SK-N-SH (cell line): Measurements from ENCODE around the gene ODAD3. TPM values are rescaled to one million over a fixed set of nuclear protein-coding genes. Genes with fewer than 3 reads are reported as not detected.

Source experiments
- CTCF ChIA-PET: fragments of 300-600, 350-600 bp; formaldehyde crosslinking; extraction: SDS; loops from one replicate; lab custom pipeline; 2021; lab: Yijun Ruan, JAX
- POLR2A ChIA-PET: fragments of 350-600 bp; sonication (Branson Sonifier 250); formaldehyde crosslinking; extraction: SDS; loops from one replicate; lab custom pipeline; 2020; ENCODE audit warnings: antibody characterized with exemption, inconsistent platforms; lab: Yijun Ruan, JAX
- DNase-seq: peaks from one replicate; pipeline ENCODE4 v3.0.0; 2012
- H2AFZ ChIP-seq: fragments of 200-600 bp; sonication (generic); 2 replicates; pipeline ENCODE4 v1.8.1; 2016; ENCODE audit warnings: antibody characterized with exemption, mild to moderate bottlenecking, low read depth
- H3F3A ChIP-seq: fragments of 200-600 bp; sonication (generic); replicated peaks from 2 replicates; pipeline ENCODE3; 2016; ENCODE audit warnings: antibody characterized with exemption, mild to moderate bottlenecking; ENCODE audit not compliant: insufficient read depth
- H3K27ac ChIP-seq, 2 experiments: fragments of 200-500 bp in 1 of 2; fragments of 200-600 bp in 1 of 2; sonication (Bioruptor generic) in 1 of 2; sonication (generic), shearing (Covaris generic) in 1 of 2; 2 replicates each; pipeline versions ENCODE4 v1.5.1 to v1.6.1; 2014 to 2016; ENCODE audit warnings: low read depth in 2 of 2, inconsistent platforms in 1 of 2, low read length in 1 of 2, mild to moderate bottlenecking in 1 of 2, mixed read lengths in 1 of 2
- H3K27me3 ChIP-seq: fragments of 200-600 bp; sonication (generic), shearing (Covaris generic); 2 replicates; pipeline ENCODE4 v1.6.1; 2016; ENCODE audit warnings: mixed run types; ENCODE audit not compliant: insufficient read depth
- H3K36me3 ChIP-seq, 2 experiments: fragments of 200-500 bp in 1 of 2; fragments of 200-600 bp in 1 of 2; sonication (Bioruptor generic) in 1 of 2; sonication (generic) in 1 of 2; replicated peaks in 1 of 2; 2 replicates each; pipeline versions ENCODE3 to v1.5.1; 2014 to 2016; ENCODE audit warnings: low read length in 1 of 2, mild to moderate bottlenecking in 1 of 2; ENCODE audit not compliant: insufficient read depth in 2 of 2, control insufficient read depth in 1 of 2
- H3K4me1 ChIP-seq, 2 experiments: fragments of 200-500 bp in 1 of 2; fragments of 200-600 bp in 1 of 2; sonication (Bioruptor generic) in 1 of 2; sonication (generic), shearing (Covaris generic) in 1 of 2; 2 replicates each; pipeline versions ENCODE4 v1.5.1 to v1.6.1; 2014 to 2016; ENCODE audit warnings: low read depth in 1 of 2, low read length in 1 of 2, mixed run types in 1 of 2; ENCODE audit not compliant: insufficient read depth in 2 of 2, control insufficient read depth in 1 of 2
- H3K4me2 ChIP-seq: fragments of 200-600 bp; sonication (generic), shearing (Covaris generic); 2 replicates; pipeline ENCODE4 v1.6.1; 2017; ENCODE audit warnings: mixed run types
- H3K4me3 ChIP-seq, 2 experiments: fragments of 200-500 bp in 1 of 2; fragments of 200-600 bp in 1 of 2; sonication (Bioruptor generic) in 1 of 2; sonication (generic), shearing (Covaris generic) in 1 of 2; 2 replicates each; pipeline versions ENCODE4 v1.5.1 to v1.8.1; 2014 to 2016; ENCODE audit warnings: low read depth in 2 of 2, inconsistent platforms in 1 of 2, low read length in 1 of 2, mild to moderate bottlenecking in 1 of 2, mixed read lengths in 1 of 2, moderate library complexity in 1 of 2
- H3K79me2 ChIP-seq: fragments of 200-600 bp; sonication (generic); 2 replicates; pipeline ENCODE4 v1.8.1; 2017; ENCODE audit warnings: mild to moderate bottlenecking; ENCODE audit not compliant: insufficient read depth
- H3K9ac ChIP-seq: fragments of 200-600 bp; sonication (generic); 2 replicates; pipeline ENCODE4 v1.6.1; 2017; ENCODE audit warnings: mixed run types
- H3K9me2 ChIP-seq: fragments of 200-600 bp; sonication (generic); 2 replicates; pipeline ENCODE4 v1.6.1; 2017; ENCODE audit warnings: mixed run types
- H3K9me3 ChIP-seq: fragments of 200-600 bp; sonication (generic); 2 replicates; pipeline ENCODE4 v1.6.1; 2017; ENCODE audit warnings: mixed run types, mild to moderate bottlenecking, moderate library complexity
- H4K20me1 ChIP-seq: fragments of 200-600 bp; sonication (generic); 2 replicates; pipeline ENCODE4 v1.6.1; 2017; ENCODE audit warnings: mild to moderate bottlenecking, mixed run types; ENCODE audit not compliant: insufficient read depth
- EZH2phosphoT487 ChIP-seq: fragments of 200-600 bp; sonication (generic); IDR thresholded peaks from 2 replicates; pipeline ENCODE4 v1.6.1; 2017; ENCODE audit warnings: low read depth, mixed run types, mild to moderate bottlenecking, antibody characterized with exemption, moderate library complexity, borderline replicate concordance
- FOSL2 ChIP-seq: IDR thresholded peaks from 2 replicates; pipeline ENCODE4 v1.4.0; 2012; ENCODE audit warnings: low read depth, mild to moderate bottlenecking, moderate library complexity, borderline replicate concordance
- MXI1 ChIP-seq: IDR thresholded peaks from 2 replicates; pipeline ENCODE4 v1.6.1; 2012; ENCODE audit warnings: mild to moderate bottlenecking, low read depth, low read length, improper control_type of control experiment
- RAD21 ChIP-seq: IDR thresholded peaks from 2 replicates; pipeline ENCODE4 v1.6.1; 2012; ENCODE audit warnings: mild to moderate bottlenecking, low read length
- RXRA ChIP-seq: IDR thresholded peaks from 2 replicates; pipeline ENCODE4 v1.4.0; 2012; ENCODE audit warnings: low read depth, mild to moderate bottlenecking, borderline replicate concordance
- SIN3A ChIP-seq: IDR thresholded peaks from 2 replicates; pipeline ENCODE4 v1.6.1; 2012; ENCODE audit warnings: low read depth, mild to moderate bottlenecking, low read length, moderate library complexity, borderline replicate concordance
- SMC3 ChIP-seq: IDR thresholded peaks from 2 replicates; pipeline ENCODE4 v1.6.1; 2012; ENCODE audit warnings: low read depth, low read length, improper control_type of control experiment
- TEAD4 ChIP-seq: IDR thresholded peaks from 2 replicates; pipeline ENCODE4 v1.4.0; 2012; ENCODE audit warnings: mild to moderate bottlenecking, borderline replicate concordance; ENCODE audit not compliant: insufficient read depth
- WGBS: methylation state at CpG from one replicate; pipeline ENCODE4 v1.1.6; 2017; ENCODE audit warnings: low lambda C conversion rate; 5-methylcytosine and 5-hydroxymethylcytosine counted together
- polyA plus RNA-seq, 3 experiments: library from polyadenylated mRNA; depleted of rRNA; stranded (reverse); fragments of >200 nt; gene quantifications; 2 replicates each; pipeline ENCODE4 v1.2.3, GENCODE V29; 2012
- TF ChIP-seq, protein P1 (sequence below): fragments of 150-350 bp; IDR thresholded peaks from 2 replicates; pipeline ENCODE4 v1.6.1; 2016; ENCODE audit warnings: mild to moderate bottlenecking, low read depth, low read length
- TF ChIP-seq, protein P2 (sequence below): IDR thresholded peaks from 2 replicates; pipeline ENCODE4 v1.6.1; 2012; ENCODE audit warnings: mild to moderate bottlenecking, low read depth, low read length, moderate library complexity

ODAD3 gene
- polyA plus RNA-seq, 1 of the 3 experiments (the other 2 are of a cell fraction): 4.2 TPM

GRCh38 chr19:11479898-11480714, 45.2 kb upstream of the ODAD3 start:
- Histone ChIP-seq H3K9me2 (no peaks in the 10 kb centered on the region), H3K9ac (no peak overlapping the region), H3K27me3 (peaks cover 25% of the 10 kb centered on the region; the same call in 1 of the 2 replicates), H3K4me1 (peaks cover 0 to 19% of the 10 kb centered on the region in 2 experiments; a peak in 1 of 4 replicates), H3F3A (no peaks in the 10 kb centered on the region), H3K4me3 (peak overlapping the region in 1 of 2 experiments; percentile 54; a peak in 2 of 4 replicates), H3K4me2 (peak overlapping the region; percentile 47), H3K9me3 (no peaks in the 10 kb centered on the region), H3K79me2 (no peaks in the 10 kb centered on the region), H3K36me3 (no peaks in the 10 kb centered on the region), H2AFZ (no peak overlapping the region), H3K27ac (peak overlapping the region in 1 of 2 experiments; percentile 75; a peak in 2 of 4 replicates), H4K20me1 (no peaks in the 10 kb centered on the region)
- 7% methylated on average over 9 of the region's 86 CpGs for WGBS
- CTCF ChIA-PET: interaction anchor here (1.1 to 3.7 kb wide), 4 partner anchors 16 to 186 kb away, joined by 4 to 57 read pairs (median 18); partner anchors contain the start of gene ODAD3
- POLR2A ChIA-PET: interaction anchor here (0.6 to 2.1 kb wide), 8 partner anchors 25 to 185 kb away, joined by 3 to 15 read pairs (median 3); partner anchors contain the start of genes RGL3, SWSAP1 and ZNF653
- DNase-seq: peak; percentile 70
- TF ChIP-seq MXI1: no peak
- TF ChIP-seq, protein P1, sequence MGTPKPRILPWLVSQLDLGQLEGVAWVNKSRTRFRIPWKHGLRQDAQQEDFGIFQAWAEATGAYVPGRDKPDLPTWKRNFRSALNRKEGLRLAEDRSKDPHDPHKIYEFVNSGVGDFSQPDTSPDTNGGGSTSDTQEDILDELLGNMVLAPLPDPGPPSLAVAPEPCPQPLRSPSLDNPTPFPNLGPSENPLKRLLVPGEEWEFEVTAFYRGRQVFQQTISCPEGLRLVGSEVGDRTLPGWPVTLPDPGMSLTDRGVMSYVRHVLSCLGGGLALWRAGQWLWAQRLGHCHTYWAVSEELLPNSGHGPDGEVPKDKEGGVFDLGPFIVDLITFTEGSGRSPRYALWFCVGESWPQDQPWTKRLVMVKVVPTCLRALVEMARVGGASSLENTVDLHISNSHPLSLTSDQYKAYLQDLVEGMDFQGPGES: no peak
- no peak for TF ChIP-seq TEAD4
- no peak for TF ChIP-seq SIN3A
- TF ChIP-seq RAD21: no peak
- TF ChIP-seq EZH2phosphoT487: 0 out of 2 replicates have a peak, but pooled peaks have one; percentile 53
- TF ChIP-seq, all 33 proteins: peak for 1

GRCh38 chr19:11479090-11479897, 44.4 kb upstream of the ODAD3 start:
- H3K4me2 ChIP-seq: peak overlapping the region; percentile 47
- H3K4me1 ChIP-seq: peaks cover 0 to 19% of the 10 kb centered on the region in 2 experiments; a peak in 1 of 4 replicates
- H3K36me3 ChIP-seq: no peaks in the 10 kb centered on the region
- no peaks in the 10 kb centered on the region for H3F3A ChIP-seq
- POLR2A ChIA-PET: interaction anchor here (0.6 to 0.7 kb wide), 3 partner anchors 29 to 104 kb away, joined by 3 read pairs; no protein-coding TSS in a partner anchor
- no peak overlapping the region for H2AFZ ChIP-seq
- CTCF ChIA-PET: interaction anchor here (1.6 to 3.1 kb wide), 2 partner anchors 98 to 101 kb away, joined by 3 to 9 read pairs; no protein-coding TSS in a partner anchor
- peak overlapping the region in 1 of 2 experiments; percentile 54; a peak in 2 of 4 replicates for H3K4me3 ChIP-seq
- peak overlapping the region in 1 of 2 experiments; percentile 75; a peak in 2 of 4 replicates for H3K27ac ChIP-seq
- WGBS: 26% methylated on average over 34 of the region's 62 CpGs
- no peak overlapping the region for H3K9ac ChIP-seq
- H3K9me3 ChIP-seq: no peaks in the 10 kb centered on the region
- H3K27me3 ChIP-seq: peaks cover 25% of the 10 kb centered on the region; the same call in 1 of the 2 replicates
- DNase-seq: peak; percentile 98
- no peaks in the 10 kb centered on the region for H4K20me1 ChIP-seq
- no peaks in the 10 kb centered on the region for H3K9me2 ChIP-seq
- no peaks in the 10 kb centered on the region for H3K79me2 ChIP-seq
- TF ChIP-seq SMC3 (no peak), FOSL2 (no peak), RXRA (no peak), MXI1 (peak; percentile 24; the same call in 1 of the 2 replicates)
- TF ChIP-seq, protein P2, sequence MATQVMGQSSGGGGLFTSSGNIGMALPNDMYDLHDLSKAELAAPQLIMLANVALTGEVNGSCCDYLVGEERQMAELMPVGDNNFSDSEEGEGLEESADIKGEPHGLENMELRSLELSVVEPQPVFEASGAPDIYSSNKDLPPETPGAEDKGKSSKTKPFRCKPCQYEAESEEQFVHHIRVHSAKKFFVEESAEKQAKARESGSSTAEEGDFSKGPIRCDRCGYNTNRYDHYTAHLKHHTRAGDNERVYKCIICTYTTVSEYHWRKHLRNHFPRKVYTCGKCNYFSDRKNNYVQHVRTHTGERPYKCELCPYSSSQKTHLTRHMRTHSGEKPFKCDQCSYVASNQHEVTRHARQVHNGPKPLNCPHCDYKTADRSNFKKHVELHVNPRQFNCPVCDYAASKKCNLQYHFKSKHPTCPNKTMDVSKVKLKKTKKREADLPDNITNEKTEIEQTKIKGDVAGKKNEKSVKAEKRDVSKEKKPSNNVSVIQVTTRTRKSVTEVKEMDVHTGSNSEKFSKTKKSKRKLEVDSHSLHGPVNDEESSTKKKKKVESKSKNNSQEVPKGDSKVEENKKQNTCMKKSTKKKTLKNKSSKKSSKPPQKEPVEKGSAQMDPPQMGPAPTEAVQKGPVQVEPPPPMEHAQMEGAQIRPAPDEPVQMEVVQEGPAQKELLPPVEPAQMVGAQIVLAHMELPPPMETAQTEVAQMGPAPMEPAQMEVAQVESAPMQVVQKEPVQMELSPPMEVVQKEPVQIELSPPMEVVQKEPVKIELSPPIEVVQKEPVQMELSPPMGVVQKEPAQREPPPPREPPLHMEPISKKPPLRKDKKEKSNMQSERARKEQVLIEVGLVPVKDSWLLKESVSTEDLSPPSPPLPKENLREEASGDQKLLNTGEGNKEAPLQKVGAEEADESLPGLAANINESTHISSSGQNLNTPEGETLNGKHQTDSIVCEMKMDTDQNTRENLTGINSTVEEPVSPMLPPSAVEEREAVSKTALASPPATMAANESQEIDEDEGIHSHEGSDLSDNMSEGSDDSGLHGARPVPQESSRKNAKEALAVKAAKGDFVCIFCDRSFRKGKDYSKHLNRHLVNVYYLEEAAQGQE: peak; percentile 95
